ENCODE measurements around the gene FANCC.

Gene FANCC

DNA sequence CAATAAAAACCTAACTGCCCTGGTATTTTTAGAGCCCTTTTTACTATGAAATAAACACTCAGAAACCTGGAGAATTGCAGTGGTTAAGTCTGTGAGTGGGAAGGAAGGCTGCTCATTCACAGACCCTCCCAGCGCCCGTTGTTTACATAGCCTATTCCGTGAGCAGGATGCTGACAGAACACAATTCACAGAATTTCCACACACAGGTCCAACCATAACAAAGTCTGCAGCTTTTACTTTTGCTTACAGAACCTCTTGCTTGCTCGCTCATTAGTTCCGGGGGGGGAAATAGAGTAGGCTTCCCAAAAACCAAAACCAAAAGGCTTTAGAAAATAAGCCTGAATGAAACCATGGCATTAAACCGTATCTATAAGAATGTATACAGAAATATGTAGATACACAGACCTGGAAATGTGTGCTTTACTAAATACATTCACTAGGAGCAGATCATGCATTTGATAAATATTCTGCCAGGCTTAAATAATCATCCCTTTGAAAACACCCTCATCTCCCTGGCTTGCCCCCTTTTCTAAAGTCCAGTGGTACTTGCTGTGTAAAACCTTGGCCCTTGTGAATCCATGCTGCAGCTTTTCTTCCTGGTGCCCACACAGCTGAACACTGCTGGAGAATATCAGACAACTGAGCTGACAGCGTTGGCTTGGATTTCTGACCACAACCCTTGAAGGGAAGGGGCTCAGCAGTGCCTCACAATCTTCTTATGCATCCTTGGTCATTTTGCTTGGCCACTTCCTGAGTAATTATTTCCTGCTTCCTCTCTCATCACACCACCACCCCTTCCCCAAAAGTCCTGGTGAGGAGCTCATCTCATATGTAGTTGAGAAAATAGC is 128.0 kb downstream of the FANCC start:
- DNase-seq (ENCODE audit: low spot score) = no peak

DNA sequence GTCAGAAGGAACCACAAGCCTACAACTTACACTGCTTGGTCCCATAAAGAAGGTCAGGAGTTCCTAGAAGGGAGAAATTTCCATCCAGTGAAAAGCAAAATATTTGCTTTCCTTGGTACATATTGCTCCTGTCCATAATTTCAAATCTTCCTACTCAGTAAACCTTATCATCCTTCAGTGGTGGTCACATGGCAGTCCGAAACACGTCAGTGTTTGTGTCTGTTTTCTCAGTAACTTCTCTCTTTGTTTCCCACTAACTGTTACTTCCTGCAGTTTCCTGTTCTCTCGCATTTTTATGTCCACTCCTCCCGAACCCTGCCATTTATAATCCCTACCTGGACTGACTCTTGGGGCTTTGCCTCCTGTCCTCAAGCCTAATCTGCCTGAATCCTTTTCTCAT is 129.1 kb downstream of the FANCC start:
- no peak for DNase-seq (ENCODE audit: low spot score)

DNA sequence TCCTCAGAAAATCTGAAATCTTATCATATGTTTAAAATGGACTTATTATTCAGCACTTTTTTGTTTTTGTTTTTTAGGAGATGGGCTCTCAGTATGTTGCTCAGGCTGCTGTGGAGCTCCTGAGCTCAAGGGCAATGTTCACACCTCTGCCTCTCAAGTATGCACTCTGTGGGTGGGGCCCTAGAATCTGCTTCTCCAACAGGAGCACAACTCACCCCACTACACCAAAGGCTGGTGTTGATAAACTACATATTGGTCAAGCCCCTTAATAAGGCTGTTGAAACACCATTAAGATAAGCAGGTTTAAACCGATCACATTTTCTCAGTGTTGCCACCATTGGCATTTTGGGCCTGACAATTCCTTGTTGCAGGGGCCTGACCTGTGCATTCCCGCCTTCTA is 131.6 kb downstream of the FANCC start:
- DNase-seq (ENCODE audit: low spot score) = peak; percentile 9

DNA sequence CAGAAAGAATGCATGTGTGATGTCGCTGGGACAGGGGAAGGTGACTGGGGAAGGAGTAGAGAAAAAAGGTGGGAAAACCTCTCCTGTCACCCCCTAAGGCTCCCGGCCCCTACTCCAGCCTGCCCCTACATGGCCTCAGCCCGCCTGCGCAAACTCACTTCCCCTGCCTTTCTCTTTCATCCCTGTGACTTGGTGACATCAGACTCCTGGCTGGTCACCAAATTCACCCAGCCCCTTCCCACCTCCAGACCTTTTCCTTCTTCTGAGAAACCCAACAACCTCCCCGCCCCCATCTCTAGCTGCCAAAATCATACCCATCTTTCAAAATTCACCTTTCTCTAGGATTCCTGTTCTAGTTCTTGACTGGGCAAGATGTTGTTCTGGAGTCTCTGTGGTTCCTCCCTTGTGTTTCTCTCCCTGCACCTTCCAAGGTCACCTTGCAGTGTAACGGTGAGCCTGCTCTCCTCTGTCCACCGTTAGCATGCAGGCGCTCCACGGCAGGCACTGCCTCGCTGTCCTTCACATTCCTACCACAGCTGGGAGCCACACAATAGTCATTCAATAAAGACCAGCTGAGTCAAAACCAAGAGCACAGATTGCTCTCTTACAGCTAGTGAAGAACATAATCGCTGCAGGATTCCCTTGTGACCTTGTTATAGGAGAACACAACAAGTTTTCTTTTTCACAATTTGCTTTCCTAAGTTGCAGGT is 134.5 kb downstream of the FANCC start:
- DNase-seq (ENCODE audit: low spot score) = no peak

DNA sequence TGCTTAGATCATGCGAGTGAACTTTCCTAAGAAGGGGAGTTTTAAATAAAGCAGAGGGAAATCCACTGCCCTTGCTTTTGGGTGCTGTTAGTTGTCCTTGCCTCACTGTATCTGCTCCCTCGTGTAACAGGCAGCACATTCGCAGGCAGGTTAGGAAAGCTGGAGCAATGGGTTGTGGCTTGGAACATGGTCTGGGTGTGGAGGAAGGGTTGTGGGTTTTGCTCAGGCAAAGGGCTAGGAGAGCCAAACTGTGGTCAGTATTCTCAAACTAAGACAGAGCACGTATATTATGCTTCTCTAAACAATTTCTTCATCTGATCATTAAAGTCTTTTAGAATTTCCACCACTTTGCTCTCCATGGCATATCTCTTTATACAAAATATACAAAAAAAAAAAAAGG is 135.7 kb downstream of the FANCC start:
- DNase-seq (ENCODE audit: low spot score) = no peak

DNA sequence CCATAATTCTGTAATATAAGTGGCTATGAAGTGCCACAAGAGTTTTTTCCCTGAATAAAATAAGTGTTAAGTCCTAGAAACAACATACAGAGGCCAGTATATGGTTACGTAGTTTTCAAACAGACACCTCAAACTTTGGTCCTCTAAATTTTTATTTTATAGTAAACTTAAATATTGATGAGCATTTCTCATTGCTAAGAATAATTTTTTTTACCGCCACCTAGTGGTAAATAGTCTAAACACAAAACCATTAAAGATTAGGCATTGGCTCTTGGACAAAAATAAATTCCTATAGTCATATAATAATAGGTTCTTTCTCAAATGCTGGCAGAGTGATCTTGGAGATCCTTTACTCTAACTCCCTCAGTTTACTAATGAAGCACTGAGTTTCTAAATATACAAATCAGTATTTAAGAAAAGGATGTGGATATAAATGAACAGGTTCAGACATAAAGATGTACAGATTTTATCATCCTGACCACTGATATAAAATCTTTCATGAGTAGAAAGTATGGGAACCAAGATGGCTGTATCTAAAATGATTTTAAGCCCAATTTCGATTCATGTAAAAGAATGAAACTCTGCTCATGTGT is 136.2 kb downstream of the FANCC start:
- DNase-seq (ENCODE audit: low spot score) = peak; percentile 39

DNA sequence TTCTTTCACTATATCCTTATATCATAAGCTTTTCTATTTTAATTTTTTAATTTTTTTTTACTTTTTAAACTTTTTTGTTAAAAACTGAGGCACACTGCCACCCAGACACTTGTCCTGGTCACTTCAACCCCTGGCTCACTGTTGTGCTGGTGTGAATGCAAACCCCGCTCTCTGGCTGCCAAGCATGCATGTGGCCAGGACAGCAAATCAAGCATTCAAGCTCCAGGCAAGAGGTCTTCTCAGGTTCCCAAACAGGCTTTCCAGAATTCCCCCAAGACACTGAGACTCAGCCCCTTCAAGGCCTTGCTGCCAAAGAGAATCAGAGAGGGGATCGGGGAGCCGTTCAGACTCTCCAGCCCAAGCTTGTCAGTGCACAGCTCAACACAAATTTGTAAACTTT is 139.9 kb downstream of the FANCC start:
- DNase-seq (ENCODE audit: low spot score) = no peak

DNA sequence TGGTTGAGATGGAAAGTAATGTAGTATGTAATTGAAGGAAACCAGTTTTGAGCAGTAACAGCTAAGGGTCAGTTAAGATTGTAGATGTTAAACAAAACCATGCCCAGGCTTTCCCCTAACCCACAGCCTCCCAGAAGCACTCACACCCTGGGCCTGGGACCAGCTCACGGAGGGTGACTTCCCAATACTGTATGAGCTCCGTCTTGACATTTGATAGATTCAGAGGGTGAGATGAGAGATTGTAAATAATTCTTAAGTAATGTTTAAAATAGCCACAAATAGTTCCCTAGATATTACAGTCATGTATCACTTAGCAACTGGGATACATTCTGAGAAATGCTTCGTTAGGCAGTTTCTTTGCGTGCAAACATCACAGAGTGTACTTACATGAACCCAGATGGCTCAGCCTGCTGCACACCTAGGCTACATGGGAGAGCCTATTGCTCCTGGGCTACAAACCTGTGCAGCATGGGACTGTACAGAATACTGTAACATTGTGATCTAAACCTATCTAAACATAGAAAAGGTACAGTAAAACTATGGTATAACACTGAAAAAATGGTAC is 140.7 kb downstream of the FANCC start:
- no peak for DNase-seq (ENCODE audit: low spot score)

DNA sequence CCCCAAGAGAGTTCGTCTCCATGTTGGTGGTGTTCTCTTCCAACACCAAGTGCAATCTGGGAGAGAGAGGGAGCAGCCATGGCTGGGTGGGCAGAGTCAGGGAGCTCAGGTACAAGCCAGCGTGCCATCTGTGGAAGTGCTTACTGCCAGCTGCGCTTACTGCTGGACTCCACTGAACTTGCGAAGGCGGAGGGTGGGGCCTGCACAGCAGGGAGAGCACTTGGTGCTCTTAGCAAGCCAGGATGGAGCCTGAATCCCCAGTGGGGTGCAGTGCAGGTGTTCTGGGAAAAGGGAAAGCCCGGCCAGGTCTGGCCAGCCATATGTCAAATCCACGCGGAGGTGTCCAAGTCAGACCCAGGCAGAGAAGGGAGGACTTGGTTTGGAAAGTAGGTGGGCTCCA is 142.0 kb downstream of the FANCC start:
- no peak for DNase-seq (ENCODE audit: low spot score)

DNA sequence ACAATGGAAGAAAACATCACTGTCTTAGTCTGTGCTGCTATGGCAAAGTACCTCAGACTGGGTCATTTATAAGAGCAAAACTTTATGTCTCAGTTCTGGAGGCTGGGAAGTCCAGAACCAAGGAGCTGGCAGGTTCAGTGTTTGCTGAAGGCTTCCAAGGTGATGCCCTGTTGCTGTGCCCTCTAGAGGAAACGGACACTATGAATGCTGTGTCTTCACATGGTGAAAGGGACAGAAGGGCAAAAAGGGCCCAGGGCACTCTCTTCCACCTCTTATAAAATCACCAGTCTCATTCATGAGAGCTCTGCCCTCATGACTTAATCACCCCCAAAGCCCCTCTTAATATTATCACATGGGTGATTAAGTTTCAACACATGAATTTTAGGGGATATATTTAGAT is 143.5 kb downstream of the FANCC start:
- no peak for DNase-seq (ENCODE audit: low spot score)

DNA sequence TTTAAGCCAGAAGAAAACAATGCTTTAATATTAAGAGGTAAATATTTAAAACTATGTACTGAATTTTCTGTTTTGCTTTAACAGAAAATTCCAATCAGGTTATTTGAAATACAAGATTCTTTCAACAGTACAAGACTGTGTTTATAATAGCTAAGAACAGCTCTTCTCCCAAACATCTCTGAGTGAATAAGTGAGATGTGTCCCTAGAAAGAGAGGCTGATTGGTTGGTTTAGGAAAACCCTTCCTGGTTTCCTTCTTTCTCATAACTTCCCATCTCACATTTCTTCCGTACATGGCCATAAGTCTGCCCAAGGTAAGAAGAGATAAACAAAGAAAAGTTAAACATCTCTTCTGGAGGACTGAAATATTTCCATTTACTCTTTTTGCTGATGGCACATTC is 145.9 kb downstream of the FANCC start:
- DNase-seq (ENCODE audit: low spot score) = no peak

DNA sequence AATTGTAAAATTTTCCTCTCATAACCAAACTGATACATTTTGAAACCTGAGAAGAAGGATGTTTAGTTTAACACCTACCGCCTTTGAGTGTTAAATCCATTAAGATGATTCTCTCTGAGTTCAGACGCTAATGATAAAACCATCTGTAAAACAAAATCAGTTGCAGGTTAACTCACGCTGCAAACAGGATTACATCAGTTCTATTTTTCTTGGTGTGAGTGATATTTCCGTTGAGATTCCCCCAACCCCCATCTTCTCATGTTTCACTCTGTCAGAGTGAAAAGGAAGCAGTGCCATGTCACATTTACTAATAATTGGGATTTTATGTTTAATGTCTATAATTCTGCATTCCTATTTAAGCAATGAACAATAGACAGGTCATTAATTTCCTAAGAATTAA is 146.5 kb downstream of the FANCC start:
- no peak for DNase-seq (ENCODE audit: low spot score)

DNA sequence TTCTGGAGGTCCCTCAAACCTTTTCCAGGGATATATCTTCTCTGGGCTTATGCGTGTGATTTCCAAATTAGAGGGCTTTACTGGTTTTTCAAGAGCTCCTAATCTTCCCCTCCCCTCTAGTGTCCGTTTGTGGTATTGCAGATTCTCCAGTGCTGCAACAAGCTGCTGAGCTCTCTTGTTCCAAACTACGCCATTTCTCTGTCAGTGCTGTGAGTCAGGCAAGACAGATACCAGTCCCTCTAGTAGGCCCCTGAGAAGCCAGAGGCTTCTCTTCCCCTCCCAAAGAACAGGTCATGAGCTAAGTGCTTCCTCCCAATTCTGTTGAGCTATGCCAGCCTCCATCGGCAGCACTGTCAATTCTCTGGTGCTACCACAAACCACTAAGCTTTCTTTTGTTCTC is 149.5 kb downstream of the FANCC start:
- DNase-seq (ENCODE audit: low spot score) = peak; percentile 56

DNA sequence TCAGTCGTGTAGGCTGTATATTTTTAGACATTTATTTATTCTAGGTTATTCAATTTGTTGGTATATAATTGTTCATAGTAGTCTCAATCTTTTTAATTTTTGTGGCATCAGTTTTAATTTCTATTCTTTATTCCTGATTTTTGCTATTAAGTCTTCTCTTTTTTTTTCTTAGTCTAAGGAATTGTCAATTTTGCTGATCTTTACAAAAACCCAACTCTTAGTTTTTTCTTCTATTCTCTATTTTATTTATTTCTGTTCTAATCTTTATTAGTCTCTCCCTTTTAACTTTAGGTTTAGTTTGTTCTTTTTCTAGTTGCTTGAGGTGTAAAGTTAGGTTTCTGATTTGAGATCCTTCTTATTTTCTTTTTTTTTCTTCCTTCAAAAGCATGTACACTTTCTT is 152.5 kb downstream of the FANCC start:
- DNase-seq (ENCODE audit: low spot score) = no peak

DNA sequence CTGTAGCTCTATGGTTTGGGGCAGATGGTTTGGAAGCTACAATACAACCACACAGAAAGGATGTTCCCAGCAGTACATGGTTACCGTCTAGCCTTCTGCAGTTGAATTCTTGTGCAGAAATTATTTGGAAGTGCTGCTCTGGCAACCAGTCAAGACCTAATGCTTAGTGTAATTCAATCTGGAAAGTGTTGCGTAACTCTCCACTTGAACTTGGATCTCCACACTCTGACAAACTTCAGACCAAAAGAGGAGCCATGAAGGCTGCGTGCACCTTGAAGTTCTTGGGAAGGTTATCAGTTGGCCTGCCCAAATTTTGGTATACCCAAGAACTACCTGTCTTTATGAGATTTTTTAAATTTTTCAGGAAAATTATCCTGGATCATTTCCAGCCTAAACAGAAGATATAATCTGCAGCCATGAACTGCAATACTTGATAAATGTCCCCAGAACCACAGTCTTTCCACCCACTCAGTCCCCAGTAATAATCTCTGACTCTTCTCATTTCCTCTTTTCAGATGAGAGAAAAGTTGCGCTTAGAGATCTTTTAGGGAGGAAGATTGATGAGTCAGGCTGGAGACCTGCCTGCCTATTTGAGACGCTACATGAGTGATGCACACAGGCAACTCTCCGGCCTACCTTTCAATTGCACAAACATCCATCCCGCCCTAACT is 159.9 kb downstream of the FANCC start:
- no peak for DNase-seq (ENCODE audit: low spot score)

DNA sequence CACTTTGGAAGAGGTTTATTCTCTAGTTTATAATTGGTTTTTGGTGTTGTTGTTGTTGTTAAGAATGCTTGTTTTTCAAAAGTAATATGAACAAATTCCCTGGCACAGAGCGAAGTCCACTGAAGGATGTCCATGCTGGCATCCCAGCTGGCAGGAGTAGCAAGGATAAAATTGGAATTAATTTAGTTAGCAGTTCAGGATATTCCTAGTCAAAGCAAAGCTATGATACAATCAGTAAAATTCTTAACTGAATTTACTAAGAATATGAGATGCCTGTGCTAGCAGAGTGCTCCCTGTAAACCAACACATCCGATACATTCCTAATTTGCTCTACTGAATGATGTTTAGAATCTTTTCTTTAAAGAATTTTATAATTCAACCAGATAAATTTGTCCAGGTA is 161.4 kb downstream of the FANCC start:
- DNase-seq (ENCODE audit: low spot score) = no peak

DNA sequence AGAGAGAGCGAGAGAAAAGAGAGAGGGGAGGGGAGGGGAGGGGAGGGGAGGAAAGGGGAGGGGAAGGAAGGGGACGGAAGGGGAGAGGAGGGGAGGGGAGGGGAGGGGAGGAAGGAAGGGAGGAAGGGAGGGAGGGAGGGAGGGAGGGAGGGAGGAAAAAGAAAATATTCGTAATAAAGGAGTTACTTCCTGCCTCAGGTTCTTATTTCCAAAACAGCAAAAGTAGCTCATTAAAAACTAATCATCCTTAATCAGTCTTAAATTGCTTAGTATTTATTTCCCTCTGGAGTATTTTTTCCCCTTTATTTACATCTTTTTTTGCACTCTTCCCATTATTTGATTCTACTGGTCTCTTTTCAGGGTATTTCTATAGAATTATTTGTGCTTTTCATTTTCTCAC is 162.3 kb downstream of the FANCC start:
- DNase-seq (ENCODE audit: low spot score) = no peak

DNA sequence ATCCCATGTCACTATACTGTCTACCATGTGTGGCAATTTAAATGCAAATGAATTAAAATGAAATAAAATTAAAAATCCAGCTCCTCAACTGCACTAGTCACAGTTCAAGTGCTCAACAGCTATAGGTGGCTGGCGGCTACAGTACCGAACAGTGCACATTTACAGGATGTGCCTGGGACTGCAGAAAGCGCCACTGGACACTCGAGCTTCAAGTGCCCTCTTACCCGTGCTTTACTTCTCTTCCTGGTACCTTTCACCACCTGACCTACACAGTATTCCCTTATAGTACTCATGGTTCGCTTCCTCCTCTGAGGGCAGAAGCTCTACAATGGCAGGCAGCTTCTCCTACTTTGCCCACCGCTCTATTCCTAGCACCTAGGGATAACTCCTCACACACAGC is 166.6 kb downstream of the FANCC start:
- no peak for DNase-seq (ENCODE audit: low spot score)

DNA sequence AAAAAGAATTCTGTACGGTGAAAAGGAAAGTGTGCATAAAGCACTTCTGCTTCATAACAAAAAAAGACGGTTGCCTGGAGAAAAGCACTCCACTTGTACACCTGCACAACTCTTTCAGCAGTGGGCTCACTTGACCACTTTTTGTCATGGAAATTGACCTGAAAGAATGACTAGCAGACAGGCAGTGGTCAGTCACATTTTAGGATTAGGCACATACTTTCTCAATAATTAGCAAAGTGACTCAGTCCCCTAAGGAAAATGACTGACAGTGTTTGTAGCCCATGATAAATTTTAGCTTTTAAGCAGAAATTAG is 169.3 kb downstream of the FANCC start:
- DNase-seq (ENCODE audit: low spot score) = no peak

DNA sequence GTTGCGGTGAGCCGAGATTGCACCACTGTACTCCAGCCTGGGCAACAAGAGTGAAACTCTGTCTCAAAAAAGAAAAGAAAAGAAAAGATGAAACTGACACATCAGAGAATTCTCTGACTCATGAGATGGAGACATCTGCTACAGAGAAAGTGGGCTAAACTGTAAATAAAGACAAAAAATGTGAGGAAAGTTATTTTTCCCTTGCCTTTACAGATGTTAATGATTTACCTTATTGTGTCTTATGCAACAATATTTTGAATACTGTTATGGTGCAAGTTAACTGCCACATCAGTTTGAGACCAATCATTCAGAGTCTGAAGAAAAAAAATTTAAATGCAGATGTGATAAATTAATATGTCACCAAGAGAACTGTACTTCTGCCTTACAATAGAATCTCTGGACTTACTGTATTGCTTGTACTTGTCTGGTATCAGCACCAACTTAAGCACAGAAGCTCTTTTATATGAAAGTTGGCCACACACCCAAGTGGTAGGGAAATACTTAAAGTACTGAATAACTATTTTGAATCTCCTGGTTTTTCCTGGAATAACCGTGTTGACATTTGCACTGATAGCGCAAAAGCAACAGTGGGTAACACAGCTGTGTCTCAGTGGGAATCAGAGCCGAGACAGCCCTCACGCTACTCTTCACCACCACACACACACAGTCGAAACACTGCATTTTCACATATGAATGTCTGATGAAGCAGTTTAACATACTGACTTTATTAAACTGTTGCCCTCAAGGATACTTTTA is 169.9 kb downstream of the FANCC start:
- no peak for DNase-seq (ENCODE audit: low spot score)

DNA sequence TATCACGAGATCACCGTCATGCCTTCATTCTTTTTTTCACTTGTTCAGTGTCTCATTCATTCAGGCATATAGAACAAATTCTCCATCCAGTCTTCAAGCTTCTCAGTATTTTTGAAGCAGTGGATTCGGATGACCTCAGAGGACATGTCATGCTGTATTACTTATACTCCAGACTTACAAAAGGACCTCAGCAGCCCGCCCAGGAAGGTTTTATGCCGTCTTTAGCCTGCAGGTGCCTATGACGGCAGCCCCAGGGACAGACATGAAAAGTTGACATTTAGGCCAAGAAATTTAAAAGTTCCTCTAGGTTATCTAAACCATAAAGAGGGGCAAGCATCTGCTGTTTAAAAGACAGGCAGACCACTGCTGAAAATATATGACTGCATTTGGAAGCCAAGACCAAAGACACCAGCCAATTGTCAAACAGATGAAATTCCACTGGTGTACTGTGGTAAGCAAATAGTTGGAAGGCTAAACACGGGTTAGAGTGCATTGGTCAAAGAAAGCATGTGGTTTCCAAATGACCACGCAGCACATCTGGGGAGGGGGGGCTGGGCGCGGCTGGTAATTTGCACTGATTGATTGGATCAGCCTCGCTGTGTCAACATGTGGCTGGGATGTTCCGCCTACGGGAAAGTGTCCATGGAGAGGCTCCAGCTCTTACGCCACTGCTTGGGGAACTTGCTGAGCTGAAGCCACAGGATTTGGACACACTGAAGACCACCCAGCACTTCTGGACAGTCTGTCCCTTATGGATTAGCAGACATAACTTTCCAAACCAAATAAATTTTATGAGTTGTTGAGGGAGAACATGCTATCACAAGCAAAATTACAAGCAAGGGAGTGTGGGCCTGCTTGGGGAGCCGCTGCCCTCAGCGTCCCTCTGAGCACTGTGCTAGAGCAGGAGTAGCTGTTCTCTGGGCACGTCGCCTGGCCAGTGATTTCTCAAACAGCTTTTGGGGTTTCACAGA is 173.6 kb downstream of the FANCC start:
- DNase-seq (ENCODE audit: low spot score) = no peak

Measured in hematopoietic multipotent progenitor cell treated with erythropoietin and hydrocortisone succinate and interleukin-3 and kit ligand, for 15 days (in vitro differentiated cells).